ENCODE data around the gene ASB13. TPM values are rescaled to one million over a fixed set of nuclear protein-coding genes. Genes with fewer than 3 reads are reported as not detected.
"Not testable (repeated sequence)": the region's sequence is repeated elsewhere in the genome, so short reads cannot be mapped to it uniquely, and the experiment has no call there.

Gene ASB13
- total RNA-seq, 1 donor = 3.1 TPM

DNA sequence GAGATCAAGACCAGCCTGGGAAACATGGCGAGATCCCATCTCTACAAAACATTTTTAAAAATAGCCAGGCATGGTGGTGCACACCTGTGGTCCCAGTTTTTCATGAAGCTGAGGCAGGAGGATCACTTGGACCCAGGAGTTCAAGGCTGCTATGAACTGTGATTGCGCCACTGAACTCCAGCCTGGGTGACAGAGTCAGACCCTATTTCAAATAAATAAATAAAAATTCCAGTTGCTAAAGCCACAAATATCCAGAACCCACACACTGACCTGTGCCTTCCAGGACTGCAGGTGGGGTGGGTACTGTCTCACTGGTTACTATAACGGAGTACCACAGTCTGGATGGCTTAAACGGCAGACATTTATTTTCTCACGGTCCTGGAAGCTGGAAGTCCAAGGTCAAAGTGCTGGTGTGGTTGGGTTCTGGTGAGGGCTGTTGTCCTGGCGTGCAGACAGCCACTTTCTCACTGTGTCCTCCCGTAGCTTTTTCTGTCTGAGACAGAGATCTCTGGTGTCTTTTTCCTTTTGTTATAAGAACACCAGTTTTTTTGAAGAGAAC lies 38.8 kb downstream of the ASB13 start:
- no peaks in the 10 kb centered on the region for H3K9me3 ChIP-seq (ENCODE audit: low read depth, low read length)
- H3K27me3 ChIP-seq (ENCODE audit: insufficient read depth, low read length) = peaks cover 8% of the 10 kb centered on the region
- H3K4me1 ChIP-seq (ENCODE audit: insufficient read depth, low read length) = peaks cover 9% of the 10 kb centered on the region
- no peak overlapping the region for H3K4me3 ChIP-seq (ENCODE audit: low read length)

- Histone ChIP-seq H3K9me3 (ENCODE audit: low read depth, low read length) (no peaks in the 10 kb centered on the region), H3K4me1 (ENCODE audit: insufficient read depth, low read length) (peaks cover 9% of the 10 kb centered on the region), H3K27me3 (ENCODE audit: insufficient read depth, low read length) (peaks cover 8% of the 10 kb centered on the region), H3K4me3 (ENCODE audit: low read length) (no peak overlapping the region)
Observed at GRCh38 chr10:5625992-5626777, 40.2 kb downstream of the ASB13 start.

- Histone ChIP-seq H3K27me3 (ENCODE audit: insufficient read depth, low read length) (peaks cover 8% of the 10 kb centered on the region), H3K9me3 (ENCODE audit: low read depth, low read length) (no peaks in the 10 kb centered on the region), H3K4me3 (ENCODE audit: low read length) (no peak overlapping the region), H3K4me1 (ENCODE audit: insufficient read depth, low read length) (peaks cover 5% of the 10 kb centered on the region)
Observed at GRCh38 chr10:5624701-5625100, 41.7 kb downstream of the ASB13 start.

GRCh38 chr10:5623081-5623748 lies 43.2 kb downstream of the ASB13 start:
- Histone ChIP-seq H3K4me1 (ENCODE audit: insufficient read depth, low read length) (peaks cover 5% of the 10 kb centered on the region), H3K27me3 (ENCODE audit: insufficient read depth, low read length) (no peaks in the 10 kb centered on the region), H3K4me3 (ENCODE audit: low read length) (no peak overlapping the region), H3K9me3 (ENCODE audit: low read depth, low read length) (no peaks in the 10 kb centered on the region)

DNA sequence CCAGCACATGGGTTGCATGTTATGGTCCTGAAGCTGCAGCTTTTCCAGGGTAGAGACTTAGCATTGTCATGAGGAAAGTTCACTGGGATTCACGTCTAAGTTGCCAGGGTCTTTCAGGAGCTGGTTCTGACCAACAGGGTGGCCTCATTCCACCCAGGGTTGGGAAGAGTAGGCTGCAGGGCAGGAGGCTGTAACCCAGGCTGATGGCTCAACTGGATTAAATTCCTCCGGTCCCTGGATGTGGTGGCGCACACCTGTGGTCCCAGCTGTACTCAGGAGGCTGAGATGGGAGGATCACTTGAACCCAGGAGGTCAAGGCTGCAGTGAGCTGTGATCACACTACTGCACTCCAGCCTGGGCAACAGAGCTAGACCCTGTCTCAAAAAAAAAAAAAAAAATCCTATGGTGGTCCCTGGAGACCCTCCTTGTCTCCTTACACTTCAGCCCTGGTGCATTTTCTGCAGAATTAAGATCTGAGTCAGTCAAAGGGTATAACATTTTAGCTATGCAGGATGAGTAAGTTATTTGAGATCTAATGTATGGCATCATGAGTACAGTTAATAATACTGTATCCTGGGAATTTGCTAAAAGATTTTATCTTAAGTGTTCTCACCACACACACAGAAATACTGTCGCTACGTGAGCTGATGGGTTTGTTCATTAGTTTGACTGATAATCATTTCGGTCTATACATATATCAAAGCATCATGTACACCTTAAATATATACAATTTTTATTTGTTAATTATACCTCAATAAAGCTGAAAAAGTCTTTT lies 44.0 kb downstream of the ASB13 start:
- Histone ChIP-seq H3K4me1 (ENCODE audit: insufficient read depth, low read length) (peaks cover 5% of the 10 kb centered on the region), H3K27me3 (ENCODE audit: insufficient read depth, low read length) (no peaks in the 10 kb centered on the region), H3K9me3 (ENCODE audit: low read depth, low read length) (no peaks in the 10 kb centered on the region), H3K4me3 (ENCODE audit: low read length) (no peak overlapping the region)

GRCh38 chr10:5621371-5621770 lies 45.0 kb downstream of the ASB13 start:
- H3K4me3 ChIP-seq (ENCODE audit: low read length); H3K4me1 ChIP-seq (ENCODE audit: insufficient read depth, low read length); H3K27me3 ChIP-seq (ENCODE audit: insufficient read depth, low read length); H3K9me3 ChIP-seq (ENCODE audit: low read depth, low read length): not testable (repeated sequence)

- H3K27me3 ChIP-seq (ENCODE audit: insufficient read depth, low read length) = no peaks in the 10 kb centered on the region
- no peaks in the 10 kb centered on the region for H3K9me3 ChIP-seq (ENCODE audit: low read depth, low read length)
- H3K4me1 ChIP-seq (ENCODE audit: insufficient read depth, low read length) = peaks cover 5% of the 10 kb centered on the region
- H3K4me3 ChIP-seq (ENCODE audit: low read length) = no peak overlapping the region
Observed at GRCh38 chr10:5620966-5621365, 45.4 kb downstream of the ASB13 start.

DNA sequence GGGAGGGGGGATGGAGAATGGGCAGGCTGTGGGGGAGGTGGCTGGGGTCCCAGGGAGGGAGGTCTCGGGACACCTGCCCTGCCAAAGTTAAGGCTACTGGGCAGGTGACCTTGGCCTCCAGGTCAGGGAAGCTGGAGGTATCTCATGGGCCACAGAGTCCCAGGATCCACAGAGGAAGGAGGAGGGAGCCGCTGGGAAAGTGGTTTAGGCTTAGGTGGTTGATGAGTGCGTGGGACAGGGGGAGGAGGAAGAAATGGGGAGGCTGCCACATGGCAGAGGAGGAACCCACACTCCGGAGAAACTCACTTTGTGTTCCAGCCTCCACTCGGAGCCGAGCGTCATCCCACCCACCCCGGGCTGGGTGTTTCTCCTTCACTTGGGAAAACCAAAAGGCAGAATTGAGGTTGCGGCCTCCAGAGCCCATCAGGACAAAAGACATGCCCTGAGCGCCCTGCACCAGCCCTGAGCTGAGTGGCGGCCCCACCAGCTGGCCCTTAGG lies 46.1 kb downstream of the ASB13 start:
- Histone ChIP-seq H3K4me3 (ENCODE audit: low read length) (no peak overlapping the region), H3K4me1 (ENCODE audit: insufficient read depth, low read length) (peaks cover 5% of the 10 kb centered on the region), H3K27me3 (ENCODE audit: insufficient read depth, low read length) (no peaks in the 10 kb centered on the region), H3K9me3 (ENCODE audit: low read depth, low read length) (no peaks in the 10 kb centered on the region)

GRCh38 chr10:5619362-5620211 lies 46.8 kb downstream of the ASB13 start:
- no peaks in the 10 kb centered on the region for H3K27me3 ChIP-seq (ENCODE audit: insufficient read depth, low read length)
- no peaks in the 10 kb centered on the region for H3K9me3 ChIP-seq (ENCODE audit: low read depth, low read length)
- peaks cover 5% of the 10 kb centered on the region for H3K4me1 ChIP-seq (ENCODE audit: insufficient read depth, low read length)
- H3K4me3 ChIP-seq (ENCODE audit: low read length) = no peak overlapping the region

DNA sequence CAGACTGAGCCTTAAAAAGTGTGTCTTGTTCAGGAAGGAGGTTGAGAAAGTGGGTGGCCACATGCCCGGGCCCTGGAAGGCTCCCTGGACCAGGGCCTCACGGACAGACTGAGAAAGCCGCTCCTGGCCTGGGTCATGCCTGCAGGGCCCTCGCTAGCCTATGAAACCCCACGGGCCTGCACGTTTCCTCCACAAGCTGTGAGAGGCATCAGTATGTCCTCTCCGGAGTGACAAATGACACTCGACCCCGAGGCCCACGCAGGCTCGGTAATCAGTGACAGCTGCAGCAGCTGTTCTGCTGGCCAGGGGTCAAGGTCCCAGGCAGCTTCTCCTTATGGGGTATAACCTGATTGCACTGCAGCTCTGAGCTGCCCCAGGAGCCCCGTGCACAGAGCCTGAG lies 47.6 kb downstream of the ASB13 start:
- Histone ChIP-seq H3K4me1 (ENCODE audit: insufficient read depth, low read length) (peaks cover 5% of the 10 kb centered on the region), H3K27me3 (ENCODE audit: insufficient read depth, low read length) (no peaks in the 10 kb centered on the region), H3K4me3 (ENCODE audit: low read length) (no peak overlapping the region), H3K9me3 (ENCODE audit: low read depth, low read length) (no peaks in the 10 kb centered on the region)

- Histone ChIP-seq H3K27me3 (ENCODE audit: insufficient read depth, low read length) (no peaks in the 10 kb centered on the region), H3K4me1 (ENCODE audit: insufficient read depth, low read length) (peaks cover 2% of the 10 kb centered on the region), H3K4me3 (ENCODE audit: low read length) (no peak overlapping the region), H3K9me3 (ENCODE audit: low read depth, low read length) (no peaks in the 10 kb centered on the region)
Observed at GRCh38 chr10:5618042-5618441, 48.4 kb downstream of the ASB13 start.

DNA sequence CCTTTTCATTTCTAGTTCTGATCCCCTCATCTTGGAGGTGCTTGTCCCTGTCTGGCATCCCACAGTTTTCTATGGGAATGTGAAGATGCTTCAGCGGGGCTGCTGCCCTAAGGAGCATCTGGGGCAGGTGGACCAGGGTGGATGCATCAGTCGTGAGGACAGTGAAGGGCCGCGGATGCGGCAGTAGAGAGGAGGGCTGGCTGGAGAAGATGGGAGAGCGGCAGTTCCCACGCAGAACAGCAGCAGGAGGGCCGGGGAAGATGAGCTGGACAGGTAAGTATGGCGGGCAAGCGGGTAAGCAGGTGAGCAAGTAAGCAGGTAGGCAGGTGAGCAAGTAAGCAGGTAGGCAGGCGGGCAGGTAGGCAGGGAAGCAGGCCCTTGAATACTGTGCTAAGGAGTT lies 48.9 kb downstream of the ASB13 start:
- H3K4me3 ChIP-seq (ENCODE audit: low read length) = no peak overlapping the region
- no peaks in the 10 kb centered on the region for H3K9me3 ChIP-seq (ENCODE audit: low read depth, low read length)
- no peaks in the 10 kb centered on the region for H3K27me3 ChIP-seq (ENCODE audit: insufficient read depth, low read length)
- H3K4me1 ChIP-seq (ENCODE audit: insufficient read depth, low read length) = no peaks in the 10 kb centered on the region

DNA sequence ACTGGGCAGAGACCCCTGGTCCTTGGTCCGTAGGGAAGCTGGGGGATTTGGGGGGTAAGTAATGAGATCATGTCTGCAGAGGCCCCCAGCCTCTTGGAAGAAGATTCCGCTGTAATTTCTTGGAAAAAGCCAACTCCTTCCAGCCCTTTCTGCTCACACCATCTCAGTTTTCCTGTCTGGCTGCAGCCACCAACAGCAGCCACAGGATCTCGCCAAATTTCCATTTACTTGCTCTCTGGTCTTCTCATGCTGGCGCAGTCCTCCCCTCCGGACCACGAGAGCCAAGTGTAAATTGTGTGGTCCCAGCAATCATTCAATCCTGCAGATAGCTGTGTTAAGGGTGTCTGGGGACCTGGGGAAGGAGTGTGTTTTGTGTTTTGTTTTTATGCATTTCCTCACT lies 49.6 kb downstream of the ASB13 start:
- H3K4me3 ChIP-seq (ENCODE audit: low read length) = no peak overlapping the region
- H3K4me1 ChIP-seq (ENCODE audit: insufficient read depth, low read length) = no peaks in the 10 kb centered on the region
- H3K9me3 ChIP-seq (ENCODE audit: low read depth, low read length) = no peaks in the 10 kb centered on the region
- H3K27me3 ChIP-seq (ENCODE audit: insufficient read depth, low read length) = no peaks in the 10 kb centered on the region

GRCh38 chr10:5616046-5616445 lies 50.3 kb downstream of the ASB13 start:
- no peak overlapping the region for H3K4me3 ChIP-seq (ENCODE audit: low read length)
- no peaks in the 10 kb centered on the region for H3K27me3 ChIP-seq (ENCODE audit: insufficient read depth, low read length)
- H3K4me1 ChIP-seq (ENCODE audit: insufficient read depth, low read length) = no peaks in the 10 kb centered on the region
- no peaks in the 10 kb centered on the region for H3K9me3 ChIP-seq (ENCODE audit: low read depth, low read length)
